Esophagus muscularis mucosa (tissue), 3 donors: ENCODE results near the gene GBGT1.

Source experiments
- POLR2AphosphoS5 ChIP-seq, 2 donors: sonication (generic); formaldehyde crosslinking; IDR thresholded peaks; one replicate each; pipeline ENCODE4 v1.6.1; 2017; ENCODE audit warnings: antibody characterized with exemption in 2 of 2
- TF ChIP-seq, protein P1 (sequence below), 3 experiments: fragments of 200-600 bp in 2 of 3; fragments of 450-650 bp in 1 of 3; sonication (generic) in 2 of 3; IDR thresholded peaks; one replicate each; pipeline ENCODE4 v1.5.1; 2017 to 2019; ENCODE audit warnings: antibody characterized with exemption in 3 of 3, mild to moderate bottlenecking in 2 of 3, moderate library complexity in 1 of 3

DNA sequence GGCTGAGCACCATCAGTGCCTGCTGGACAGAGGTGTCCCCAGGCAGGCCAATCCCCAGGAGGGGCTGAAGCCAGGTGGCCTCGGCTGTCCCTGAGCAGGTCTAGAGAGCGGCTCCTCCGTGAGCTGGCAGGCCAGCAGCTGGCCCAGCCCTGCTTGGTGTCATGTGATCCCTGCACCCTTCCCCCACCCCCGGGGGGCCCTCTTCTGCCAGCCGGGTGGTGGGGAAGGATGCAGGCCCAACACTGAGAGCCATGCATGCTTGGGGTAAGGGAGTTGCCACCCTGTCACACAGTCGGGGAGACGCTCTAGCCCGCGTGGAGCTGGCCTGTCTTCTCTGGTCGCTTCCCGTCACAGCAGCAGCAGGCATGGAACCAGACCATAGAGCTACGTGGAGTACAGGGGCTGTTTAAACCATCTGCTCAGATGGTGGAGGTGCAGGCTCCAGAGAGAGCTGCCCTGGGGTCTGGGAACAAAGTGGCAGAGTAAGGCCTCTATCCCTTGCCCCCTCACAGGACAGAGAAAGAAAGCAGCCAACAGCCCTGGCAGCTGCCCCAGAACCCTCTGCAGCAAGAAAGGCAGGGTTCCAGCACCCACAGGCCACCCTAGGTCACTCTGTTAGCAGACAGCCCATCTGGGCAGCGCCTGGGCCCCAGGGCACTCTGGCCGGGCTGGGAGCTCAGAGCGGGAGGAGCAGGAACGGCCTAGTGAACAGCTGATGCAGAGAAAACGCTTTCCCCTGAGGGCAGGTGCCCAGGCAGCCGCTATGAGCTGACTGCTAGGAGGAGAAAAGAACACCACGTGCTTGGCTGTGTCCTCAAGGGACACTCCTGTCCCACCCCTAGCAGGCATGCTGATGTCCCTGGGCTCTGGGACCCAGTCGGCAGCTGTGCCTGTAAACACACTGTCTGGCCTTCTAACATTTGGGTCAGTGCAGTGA lies 49.5 kb downstream of the GBGT1 start:
- TF ChIP-seq, protein P1, sequence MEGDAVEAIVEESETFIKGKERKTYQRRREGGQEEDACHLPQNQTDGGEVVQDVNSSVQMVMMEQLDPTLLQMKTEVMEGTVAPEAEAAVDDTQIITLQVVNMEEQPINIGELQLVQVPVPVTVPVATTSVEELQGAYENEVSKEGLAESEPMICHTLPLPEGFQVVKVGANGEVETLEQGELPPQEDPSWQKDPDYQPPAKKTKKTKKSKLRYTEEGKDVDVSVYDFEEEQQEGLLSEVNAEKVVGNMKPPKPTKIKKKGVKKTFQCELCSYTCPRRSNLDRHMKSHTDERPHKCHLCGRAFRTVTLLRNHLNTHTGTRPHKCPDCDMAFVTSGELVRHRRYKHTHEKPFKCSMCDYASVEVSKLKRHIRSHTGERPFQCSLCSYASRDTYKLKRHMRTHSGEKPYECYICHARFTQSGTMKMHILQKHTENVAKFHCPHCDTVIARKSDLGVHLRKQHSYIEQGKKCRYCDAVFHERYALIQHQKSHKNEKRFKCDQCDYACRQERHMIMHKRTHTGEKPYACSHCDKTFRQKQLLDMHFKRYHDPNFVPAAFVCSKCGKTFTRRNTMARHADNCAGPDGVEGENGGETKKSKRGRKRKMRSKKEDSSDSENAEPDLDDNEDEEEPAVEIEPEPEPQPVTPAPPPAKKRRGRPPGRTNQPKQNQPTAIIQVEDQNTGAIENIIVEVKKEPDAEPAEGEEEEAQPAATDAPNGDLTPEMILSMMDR (IDR thresholded peaks at IDR 0.05) = no peak
- no peak for TF ChIP-seq POLR2AphosphoS5 (IDR thresholded peaks at IDR 0.05)
